AG09319 (cell line): ENCODE data around the gene KLLN.
"Not testable (repeated sequence)": the region's sequence is repeated elsewhere in the genome, so short reads cannot be mapped to it uniquely, and the experiment has no call there.

Experiments used
- DNase-seq: peaks from one replicate; pipeline ENCODE4 v3.0.0-alpha.2; 2010; ENCODE audit warnings: low read depth; ENCODE audit errors: extremely low read depth
- CTCF ChIP-seq: IDR thresholded peaks from 2 replicates; pipeline ENCODE4 v1.5.1; 2011; ENCODE audit warnings: low read depth, mild to moderate bottlenecking, inconsistent platforms, low read length, moderate library complexity

KLLN gene

GRCh38 chr10:87869773-87870551, 6.6 kb upstream of the KLLN start:
- no peak for TF ChIP-seq CTCF

GRCh38 chr10:87869139-87869538, 5.8 kb upstream of the KLLN start:
- DNase-seq, result not testable (repeated sequence)

More at GRCh38 chr10:87869773-87870551, 6.6 kb upstream of the KLLN start:
- DNase-seq, result no peak

- TF ChIP-seq CTCF, result no peak
- DNase-seq, result no peak
These were observed 4.9 kb upstream of the KLLN start for GRCh38 chr10:87868277-87868676.

- no peak for DNase-seq
- TF ChIP-seq CTCF, result no peak
These were observed 4.1 kb upstream of the KLLN start for GRCh38 chr10:87867453-87867852.

GRCh38 chr10:87866412-87866974, 3.2 kb upstream of the KLLN start:
- no peak for TF ChIP-seq CTCF
- DNase-seq, result no peak

GRCh38 chr10:87865241-87865881, 2.0 kb upstream of the KLLN start:
- DNase-seq, result no peak
- TF ChIP-seq CTCF, result no peak

- TF ChIP-seq CTCF, result no peak
- no peak for DNase-seq
These were observed 1.2 kb upstream of the KLLN start for GRCh38 chr10:87864496-87865059.

- DNase-seq, result not testable (repeated sequence)
These were observed 690 bp upstream of the KLLN start for GRCh38 chr10:87863951-87864495.
